ENCODE measurements around the gene SLC4A3. TPM values are rescaled to one million over a fixed set of nuclear protein-coding genes. Genes with fewer than 3 reads are reported as not detected.

Gene SLC4A3
- total RNA-seq, 6 experiments from 2014 or later: 0.14 to 0.42 (median 0.27) TPM; not detected in 1

GRCh38 chr2:219631904-219632759 lies 4.7 kb downstream of the SLC4A3 start:
- no CpG with 5 or more reads among the region's 34 CpGs for WGBS (ENCODE audit: insufficient coverage, low coverage, low lambda C conversion rate, missing lambda C conversion rate)
- Histone ChIP-seq H3K4me3 (no peak overlapping the region), H3K27me3 (peaks cover 0 to 5% of the 10 kb centered on the region in 2 donors), H3K27ac (no peak overlapping the region), H3K9me3 (no peaks in the 10 kb centered on the region), H3K4me1 (no peaks in the 10 kb centered on the region), H3K36me3 (no peaks in the 10 kb centered on the region)
- TF ChIP-seq, protein P1, sequence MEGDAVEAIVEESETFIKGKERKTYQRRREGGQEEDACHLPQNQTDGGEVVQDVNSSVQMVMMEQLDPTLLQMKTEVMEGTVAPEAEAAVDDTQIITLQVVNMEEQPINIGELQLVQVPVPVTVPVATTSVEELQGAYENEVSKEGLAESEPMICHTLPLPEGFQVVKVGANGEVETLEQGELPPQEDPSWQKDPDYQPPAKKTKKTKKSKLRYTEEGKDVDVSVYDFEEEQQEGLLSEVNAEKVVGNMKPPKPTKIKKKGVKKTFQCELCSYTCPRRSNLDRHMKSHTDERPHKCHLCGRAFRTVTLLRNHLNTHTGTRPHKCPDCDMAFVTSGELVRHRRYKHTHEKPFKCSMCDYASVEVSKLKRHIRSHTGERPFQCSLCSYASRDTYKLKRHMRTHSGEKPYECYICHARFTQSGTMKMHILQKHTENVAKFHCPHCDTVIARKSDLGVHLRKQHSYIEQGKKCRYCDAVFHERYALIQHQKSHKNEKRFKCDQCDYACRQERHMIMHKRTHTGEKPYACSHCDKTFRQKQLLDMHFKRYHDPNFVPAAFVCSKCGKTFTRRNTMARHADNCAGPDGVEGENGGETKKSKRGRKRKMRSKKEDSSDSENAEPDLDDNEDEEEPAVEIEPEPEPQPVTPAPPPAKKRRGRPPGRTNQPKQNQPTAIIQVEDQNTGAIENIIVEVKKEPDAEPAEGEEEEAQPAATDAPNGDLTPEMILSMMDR (IDR thresholded peaks at IDR 0.05): no peak
- no peak for TF ChIP-seq POLR2A (IDR thresholded peaks at IDR 0.05)
- intact Hi-C loops (cut with DNase I): no loop called here
- ATAC-seq: no peak
- DNase-seq: peak in 1 of 3 donors; percentile 48

GRCh38 chr2:219632760-219633105 lies 5.3 kb downstream of the SLC4A3 start:
- Histone ChIP-seq H3K27ac (no peak overlapping the region), H3K36me3 (no peaks in the 10 kb centered on the region), H3K27me3 (peaks cover 0 to 4% of the 10 kb centered on the region in 2 donors), H3K4me1 (no peaks in the 10 kb centered on the region), H3K9me3 (no peaks in the 10 kb centered on the region), H3K4me3 (no peak overlapping the region)
- no peak for ATAC-seq
- 65% methylated on average over 3 of the region's 8 CpGs for WGBS (ENCODE audit: insufficient coverage, low coverage, low lambda C conversion rate, missing lambda C conversion rate)
- TF ChIP-seq, protein P1 (IDR thresholded peaks at IDR 0.05): no peak
- no peak for TF ChIP-seq POLR2A (IDR thresholded peaks at IDR 0.05)
- peak in 2 of 3 donors; percentile 24 to 44 for DNase-seq
- intact Hi-C loops (cut with DNase I): no loop called here

DNA sequence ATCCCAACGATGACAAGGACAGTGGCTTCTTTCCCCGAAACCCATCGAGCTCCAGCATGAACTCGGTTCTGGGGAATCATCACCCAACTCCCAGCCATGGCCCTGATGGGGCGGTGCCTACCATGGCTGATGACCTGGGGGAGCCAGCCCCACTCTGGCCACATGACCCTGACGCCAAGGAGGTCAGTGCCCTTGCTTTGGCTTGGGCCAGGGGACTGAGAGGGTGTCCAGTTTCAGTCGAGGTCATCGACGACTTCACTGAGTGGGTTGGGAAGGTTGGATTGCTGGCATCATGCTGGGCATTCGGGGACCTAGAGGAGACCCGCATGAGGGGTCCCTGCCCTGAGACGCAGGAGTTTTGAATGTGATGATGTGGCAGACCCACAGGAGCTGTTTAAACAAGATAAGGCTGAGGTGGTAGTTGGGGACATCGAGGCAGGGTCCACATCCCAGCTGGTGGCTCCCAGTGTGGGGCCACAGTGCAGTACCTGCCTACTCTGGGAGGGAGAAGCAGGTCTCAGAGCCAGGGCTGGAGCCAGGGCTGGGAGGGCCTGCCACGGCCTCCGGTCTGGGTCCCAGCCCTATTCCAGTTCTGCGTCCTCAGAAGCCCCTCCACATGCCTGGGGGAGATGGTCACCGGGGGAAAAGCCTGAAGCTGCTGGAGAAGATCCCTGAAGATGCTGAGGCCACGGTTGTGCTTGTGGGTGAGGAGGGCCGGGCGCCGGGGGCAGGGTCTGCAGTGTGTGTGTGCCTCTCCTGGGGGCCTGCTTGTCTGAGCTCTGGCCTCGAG lies 6.0 kb downstream of the SLC4A3 start:
- TF ChIP-seq, protein P1 (IDR thresholded peaks at IDR 0.05): no peak
- TF ChIP-seq POLR2A (IDR thresholded peaks at IDR 0.05): no peak
- Histone ChIP-seq H3K9me3 (no peaks in the 10 kb centered on the region), H3K4me3 (no peak overlapping the region), H3K27ac (no peak overlapping the region), H3K4me1 (no peaks in the 10 kb centered on the region), H3K27me3 (no peaks in the 10 kb centered on the region), H3K36me3 (no peaks in the 10 kb centered on the region)
- intact Hi-C loops (cut with DNase I): no loop called here
- ATAC-seq (no peak), DNase-seq (peak in 1 of 3 donors; percentile 18)
- 68% methylated on average over 12 of the region's 22 CpGs for WGBS (ENCODE audit: insufficient coverage, low coverage, low lambda C conversion rate, missing lambda C conversion rate)

DNA sequence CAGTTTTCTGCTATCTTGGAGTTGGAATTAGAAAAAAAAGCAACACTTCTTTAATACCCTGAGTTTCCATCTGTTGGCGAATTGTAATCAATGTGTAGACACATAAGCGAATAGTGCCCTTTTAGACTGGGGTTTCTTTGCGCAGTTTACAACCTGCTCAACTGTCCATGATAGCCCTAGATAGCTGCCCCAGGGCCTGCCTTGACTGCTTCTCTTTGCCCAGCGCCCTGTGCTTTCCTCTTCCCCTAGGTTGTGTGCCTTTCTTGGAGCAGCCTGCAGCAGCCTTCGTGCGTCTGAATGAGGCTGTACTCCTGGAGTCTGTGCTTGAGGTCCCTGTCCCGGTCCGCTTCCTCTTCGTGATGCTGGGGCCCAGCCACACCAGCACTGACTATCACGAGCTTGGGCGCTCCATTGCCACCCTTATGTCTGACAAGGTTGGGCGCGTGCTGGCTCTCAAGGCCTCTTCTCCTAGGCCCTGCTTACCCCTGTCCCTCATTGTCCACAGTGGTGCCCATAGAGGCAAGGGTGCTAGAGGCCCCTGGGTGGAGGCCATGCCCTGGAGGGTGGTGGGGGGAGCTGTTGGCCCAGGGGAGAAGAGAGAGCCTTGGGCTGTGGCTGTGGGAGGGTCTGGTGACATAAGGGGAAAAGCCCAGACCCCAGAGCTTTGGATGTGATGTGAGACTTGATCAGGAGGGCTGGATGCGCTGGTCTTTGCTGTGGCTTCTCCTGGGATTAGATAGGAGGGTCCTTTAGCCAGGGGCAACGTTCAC lies 6.9 kb downstream of the SLC4A3 start:
- no peaks in the 10 kb centered on the region for H3K9me3 ChIP-seq
- no peak overlapping the region for H3K4me3 ChIP-seq
- 85% methylated on average over 12 of the region's 15 CpGs for WGBS (ENCODE audit: insufficient coverage, low coverage, low lambda C conversion rate, missing lambda C conversion rate)
- no peak for DNase-seq
- H3K27me3 ChIP-seq: no peaks in the 10 kb centered on the region
- TF ChIP-seq, protein P1 (IDR thresholded peaks at IDR 0.05): no peak
- TF ChIP-seq POLR2A (IDR thresholded peaks at IDR 0.05): no peak
- intact Hi-C loops (cut with DNase I): no loop called here
- no peaks in the 10 kb centered on the region for H3K4me1 ChIP-seq
- H3K36me3 ChIP-seq: no peaks in the 10 kb centered on the region
- no peak overlapping the region for H3K27ac ChIP-seq
- no peak for ATAC-seq

All from right lobe of liver (tissue), 6 donors.